ENCODE measurements around the gene ITPR3. TPM values are rescaled to one million over a fixed set of nuclear protein-coding genes. Genes with fewer than 3 reads are reported as not detected.

Gene ITPR3
- total RNA-seq, 1 donor from 2014 or later, result 17.7 TPM

DNA sequence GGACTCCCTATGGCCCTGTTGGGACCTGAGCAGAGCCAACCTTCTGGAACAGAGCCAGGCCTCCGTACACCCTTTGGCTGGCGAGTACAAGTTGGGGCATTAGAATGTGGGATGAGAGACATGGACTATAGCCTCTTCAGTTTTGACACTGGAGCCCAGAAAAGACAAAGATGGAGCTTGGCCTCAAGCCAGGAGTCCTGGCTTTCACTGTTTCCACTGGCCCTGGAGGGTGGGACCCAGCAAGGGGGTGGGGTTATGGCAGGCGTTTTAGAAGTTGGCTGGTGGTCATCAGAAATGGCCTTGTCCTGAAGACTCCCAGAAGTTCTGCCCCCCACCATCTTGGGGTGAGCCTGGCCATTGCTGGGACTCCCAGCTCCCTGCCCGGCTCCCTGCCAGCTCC lies 21.8 kb downstream of the ITPR3 start:
- Histone ChIP-seq H2AFZ (ENCODE audit: low read depth, low read length) (no peak overlapping the region), H3K27ac (ENCODE audit: low read depth, low read length) (no peak overlapping the region), H3K4me2 (ENCODE audit: low read length) (no peak overlapping the region), H3K4me1 (ENCODE audit: insufficient read depth, low read length) (no peaks in the 10 kb centered on the region), H3K79me2 (ENCODE audit: insufficient read depth, low read length) (no peaks in the 10 kb centered on the region), H3K36me3 (ENCODE audit: insufficient read depth, low read length) (no peaks in the 10 kb centered on the region), H4K20me1 (ENCODE audit: insufficient read depth, low read length) (no peaks in the 10 kb centered on the region), H3K9me3 (ENCODE audit: insufficient read depth, low read depth, low read length) (no peaks in the 10 kb centered on the region), H3K9ac (ENCODE audit: low read length) (no peak overlapping the region), H3K27me3 (ENCODE audit: insufficient read depth, low read length) (no peaks in the 10 kb centered on the region), H3K4me3 (ENCODE audit: insufficient read depth, low read depth, low read length) (no peak overlapping the region)
- Mint-ChIP-seq H3K4me3 (ENCODE audit: unreplicated experiment) (no peak overlapping the region), H3K4me1 (ENCODE audit: low read depth, unreplicated experiment) (no peaks in the 10 kb centered on the region), H3K27me3 (ENCODE audit: low read depth, unreplicated experiment) (peaks cover 9% of the 10 kb centered on the region), H3K36me3 (ENCODE audit: low read depth, unreplicated experiment) (peaks cover 3% of the 10 kb centered on the region), H3K27ac (ENCODE audit: unreplicated experiment) (no peak overlapping the region), H3K9me3 (ENCODE audit: unreplicated experiment) (no peaks in the 10 kb centered on the region)
- DNase-seq (ENCODE audit: low read depth) (no peak), FAIRE-seq (no peak)
- TF ChIP-seq CTCF (IDR thresholded peaks at IDR 0.05; ENCODE audit: insufficient read depth, low read depth, low read length), result no peak
- no peak for TF ChIP-seq EZH2 (IDR thresholded peaks at IDR 0.05; ENCODE audit: insufficient read depth, low read length)

GRCh38 chr6:33651403-33651802 lies 30.3 kb downstream of the ITPR3 start:
- Mint-ChIP-seq H3K27ac (ENCODE audit: unreplicated experiment) (no peak overlapping the region), H3K9me3 (ENCODE audit: unreplicated experiment) (no peaks in the 10 kb centered on the region), H3K4me3 (ENCODE audit: unreplicated experiment) (no peak overlapping the region), H3K36me3 (ENCODE audit: low read depth, unreplicated experiment) (peaks cover 4% of the 10 kb centered on the region), H3K27me3 (ENCODE audit: low read depth, unreplicated experiment) (peaks cover 3% of the 10 kb centered on the region), H3K4me1 (ENCODE audit: low read depth, unreplicated experiment) (peaks cover 2% of the 10 kb centered on the region)
- Histone ChIP-seq H3K4me2 (ENCODE audit: low read length) (no peak overlapping the region), H4K20me1 (ENCODE audit: insufficient read depth, low read length) (no peaks in the 10 kb centered on the region), H3K36me3 (ENCODE audit: insufficient read depth, low read length) (no peaks in the 10 kb centered on the region), H3K4me3 (ENCODE audit: insufficient read depth, low read depth, low read length) (no peak overlapping the region), H3K4me1 (ENCODE audit: insufficient read depth, low read length) (no peaks in the 10 kb centered on the region), H3K9me3 (ENCODE audit: insufficient read depth, low read depth, low read length) (no peaks in the 10 kb centered on the region), H3K27me3 (ENCODE audit: insufficient read depth, low read length) (no peaks in the 10 kb centered on the region), H2AFZ (ENCODE audit: low read depth, low read length) (no peak overlapping the region), H3K9ac (ENCODE audit: low read length) (no peak overlapping the region), H3K27ac (ENCODE audit: low read depth, low read length) (no peak overlapping the region), H3K79me2 (ENCODE audit: insufficient read depth, low read length) (no peaks in the 10 kb centered on the region)
- TF ChIP-seq CTCF (IDR thresholded peaks at IDR 0.05; ENCODE audit: insufficient read depth, low read depth, low read length), result no peak
- DNase-seq (ENCODE audit: low read depth) (no peak), FAIRE-seq (no peak)

GRCh38 chr6:33652002-33652401 lies 30.9 kb downstream of the ITPR3 start:
- H3K79me2 ChIP-seq (ENCODE audit: insufficient read depth, low read length), result no peaks in the 10 kb centered on the region
- H3K27ac ChIP-seq (ENCODE audit: low read depth, low read length), result no peak overlapping the region
- H4K20me1 ChIP-seq (ENCODE audit: insufficient read depth, low read length), result no peaks in the 10 kb centered on the region
- no peak overlapping the region for H3K4me3 Mint-ChIP-seq (ENCODE audit: unreplicated experiment)
- no peak overlapping the region for H3K27ac Mint-ChIP-seq (ENCODE audit: unreplicated experiment)
- TF ChIP-seq CTCF (IDR thresholded peaks at IDR 0.05; ENCODE audit: insufficient read depth, low read depth, low read length) (no peak), EZH2 (IDR thresholded peaks at IDR 0.05; ENCODE audit: insufficient read depth, low read length) (no peak)
- no peaks in the 10 kb centered on the region for H3K9me3 Mint-ChIP-seq (ENCODE audit: unreplicated experiment)
- H2AFZ ChIP-seq (ENCODE audit: low read depth, low read length), result no peak overlapping the region
- peaks cover 4% of the 10 kb centered on the region for H3K36me3 Mint-ChIP-seq (ENCODE audit: low read depth, unreplicated experiment)
- no peak for DNase-seq (ENCODE audit: low read depth)
- H3K9me3 ChIP-seq (ENCODE audit: insufficient read depth, low read depth, low read length), result no peaks in the 10 kb centered on the region
- no peak for FAIRE-seq
- H3K4me1 ChIP-seq (ENCODE audit: insufficient read depth, low read length), result no peaks in the 10 kb centered on the region
- no peak overlapping the region for H3K4me2 ChIP-seq (ENCODE audit: low read length)
- peaks cover 8% of the 10 kb centered on the region for H3K4me1 Mint-ChIP-seq (ENCODE audit: low read depth, unreplicated experiment)
- H3K27me3 ChIP-seq (ENCODE audit: insufficient read depth, low read length), result no peaks in the 10 kb centered on the region
- H3K27me3 Mint-ChIP-seq (ENCODE audit: low read depth, unreplicated experiment), result peaks cover 3% of the 10 kb centered on the region
- no peak overlapping the region for H3K9ac ChIP-seq (ENCODE audit: low read length)
- H3K36me3 ChIP-seq (ENCODE audit: insufficient read depth, low read length), result no peaks in the 10 kb centered on the region
- H3K4me3 ChIP-seq (ENCODE audit: insufficient read depth, low read depth, low read length), result no peak overlapping the region
